DOHH2 (cell line): Measurements from ENCODE around the gene IMPG1.

ENCODE experiments used
- EZH2phosphoT487 ChIP-seq: fragments of 200-600 bp; sonication (generic); IDR thresholded peaks from 2 replicates; pipeline ENCODE4 v1.6.1; 2017; ENCODE audit warnings: borderline replicate concordance, mild to moderate bottlenecking, antibody characterized with exemption, low read length, moderate library complexity, mixed read lengths
- TF ChIP-seq, protein P1 (sequence below): fragments of 200-600 bp; sonication (generic); IDR thresholded peaks from one replicate; pipeline ENCODE4 v1.5.1; 2014; ENCODE audit warnings: antibody characterized with exemption, mild to moderate bottlenecking, low read depth, low read length; ENCODE audit not compliant: poor library complexity, severe bottlenecking

GRCh38 chr6:76014626-76015530 is 57.6 kb downstream of the IMPG1 start:
- TF ChIP-seq, protein P1, sequence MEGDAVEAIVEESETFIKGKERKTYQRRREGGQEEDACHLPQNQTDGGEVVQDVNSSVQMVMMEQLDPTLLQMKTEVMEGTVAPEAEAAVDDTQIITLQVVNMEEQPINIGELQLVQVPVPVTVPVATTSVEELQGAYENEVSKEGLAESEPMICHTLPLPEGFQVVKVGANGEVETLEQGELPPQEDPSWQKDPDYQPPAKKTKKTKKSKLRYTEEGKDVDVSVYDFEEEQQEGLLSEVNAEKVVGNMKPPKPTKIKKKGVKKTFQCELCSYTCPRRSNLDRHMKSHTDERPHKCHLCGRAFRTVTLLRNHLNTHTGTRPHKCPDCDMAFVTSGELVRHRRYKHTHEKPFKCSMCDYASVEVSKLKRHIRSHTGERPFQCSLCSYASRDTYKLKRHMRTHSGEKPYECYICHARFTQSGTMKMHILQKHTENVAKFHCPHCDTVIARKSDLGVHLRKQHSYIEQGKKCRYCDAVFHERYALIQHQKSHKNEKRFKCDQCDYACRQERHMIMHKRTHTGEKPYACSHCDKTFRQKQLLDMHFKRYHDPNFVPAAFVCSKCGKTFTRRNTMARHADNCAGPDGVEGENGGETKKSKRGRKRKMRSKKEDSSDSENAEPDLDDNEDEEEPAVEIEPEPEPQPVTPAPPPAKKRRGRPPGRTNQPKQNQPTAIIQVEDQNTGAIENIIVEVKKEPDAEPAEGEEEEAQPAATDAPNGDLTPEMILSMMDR: no peak
- no peak for TF ChIP-seq EZH2phosphoT487
